ENCODE data around the gene CDK12.
"Not testable (repeated sequence)": the region's sequence is repeated elsewhere in the genome, so short reads cannot be mapped to it uniquely, and the experiment has no call there.

Gene CDK12

DNA sequence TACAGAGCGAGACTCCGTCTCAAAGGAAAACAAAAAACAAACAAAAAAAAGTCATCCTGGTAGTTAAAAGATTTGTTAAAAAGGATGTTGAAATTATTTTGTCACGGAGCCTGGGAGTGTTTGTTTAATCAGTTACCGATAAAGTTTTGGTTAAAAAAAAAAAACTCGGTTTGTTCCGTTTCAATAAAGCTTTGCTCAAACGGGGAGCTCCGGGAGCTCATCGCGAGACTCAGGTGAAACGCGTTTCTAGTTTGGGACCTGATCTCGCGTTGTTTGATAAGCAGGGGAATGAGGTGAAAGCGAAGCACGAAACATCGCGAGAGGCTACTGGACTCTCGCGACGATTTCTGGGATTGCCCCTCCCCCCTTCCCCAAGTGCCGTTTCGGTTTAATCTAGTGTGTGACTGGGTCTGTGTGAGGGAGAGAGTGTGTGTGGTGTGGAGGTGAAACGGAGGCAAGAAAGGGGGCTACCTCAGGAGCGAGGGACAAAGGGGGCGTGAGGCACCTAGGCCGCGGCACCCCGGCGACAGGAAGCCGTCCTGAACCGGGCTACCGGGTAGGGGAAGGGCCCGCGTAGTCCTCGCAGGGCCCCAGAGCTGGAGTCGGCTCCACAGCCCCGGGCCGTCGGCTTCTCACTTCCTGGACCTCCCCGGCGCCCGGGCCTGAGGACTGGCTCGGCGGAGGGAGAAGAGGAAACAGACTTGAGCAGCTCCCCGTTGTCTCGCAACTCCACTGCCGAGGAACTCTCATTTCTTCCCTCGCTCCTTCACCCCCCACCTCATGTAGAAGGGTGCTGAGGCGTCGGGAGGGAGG lies at the start of gene CDK12:
Gene CDK12, plus strand, starts transcription at position 374 of the 813 bp plus-strand sequence. CDS start 586 bp downstream, outside the sequence.
- peak; percentile 82 for DNase-seq (ENCODE audit: low spot score)

DNA sequence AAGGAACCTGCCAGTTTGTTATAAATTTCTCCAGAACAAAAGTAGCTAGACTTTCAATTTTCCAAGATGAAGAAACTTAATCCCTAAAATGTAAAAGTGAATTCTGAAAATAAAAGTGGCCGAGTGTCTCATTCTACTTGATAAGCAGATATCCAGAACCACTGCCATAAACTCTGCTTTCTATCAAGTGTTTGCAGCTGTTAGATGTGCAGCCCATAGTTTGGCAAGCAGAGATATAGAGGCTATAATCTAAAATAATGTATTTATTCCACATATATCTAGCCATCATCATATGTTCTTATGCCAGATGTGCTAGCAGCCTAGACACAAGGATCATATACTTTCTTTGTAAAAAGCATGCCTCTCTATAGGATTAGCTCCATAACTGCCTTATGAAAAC lies 45.1 kb upstream of the CDK12 start:
- no peak for DNase-seq (ENCODE audit: low spot score)

DNA sequence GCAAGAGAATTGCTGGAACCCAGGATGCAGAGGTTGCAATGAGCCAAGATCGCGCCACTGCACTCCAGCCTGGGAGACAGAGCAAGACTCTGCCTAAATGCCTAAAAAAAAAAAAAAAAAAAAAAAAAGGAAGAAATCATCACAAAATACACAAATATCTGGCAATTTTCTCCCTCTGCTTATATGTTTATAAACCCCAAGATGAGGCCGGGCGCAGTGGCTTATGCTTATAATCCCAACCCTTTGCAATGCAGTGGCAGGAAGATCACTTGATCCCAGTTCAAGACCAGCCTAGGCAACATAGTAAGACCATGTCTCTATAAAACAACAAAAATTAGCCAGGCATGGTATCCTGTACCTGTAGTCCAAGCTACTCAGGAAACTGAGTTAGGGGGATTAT lies 31.7 kb upstream of the CDK12 start:
- no peak for DNase-seq (ENCODE audit: low spot score)

DNA sequence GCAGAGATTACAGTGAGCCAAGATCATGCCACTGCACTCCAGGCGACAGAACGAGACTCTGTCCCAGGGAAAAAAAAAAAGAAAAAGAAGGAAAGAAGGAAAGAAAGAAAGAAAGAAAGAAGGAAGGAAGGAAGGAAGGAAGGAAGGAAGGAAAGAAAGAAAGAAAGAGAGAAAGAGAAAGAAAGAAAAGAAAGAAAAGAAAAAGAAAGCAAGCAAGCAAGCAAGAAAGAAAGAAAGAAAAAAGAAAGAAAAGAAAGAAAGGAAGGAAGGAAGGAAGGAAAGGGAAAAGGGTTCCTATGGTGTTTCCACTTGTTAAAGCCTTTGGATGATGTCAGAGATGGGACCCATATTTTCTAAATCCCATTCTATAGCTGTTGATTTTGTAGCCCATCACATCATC lies 21.4 kb upstream of the CDK12 start:
- DNase-seq (ENCODE audit: low spot score) = not testable (repeated sequence)

DNA sequence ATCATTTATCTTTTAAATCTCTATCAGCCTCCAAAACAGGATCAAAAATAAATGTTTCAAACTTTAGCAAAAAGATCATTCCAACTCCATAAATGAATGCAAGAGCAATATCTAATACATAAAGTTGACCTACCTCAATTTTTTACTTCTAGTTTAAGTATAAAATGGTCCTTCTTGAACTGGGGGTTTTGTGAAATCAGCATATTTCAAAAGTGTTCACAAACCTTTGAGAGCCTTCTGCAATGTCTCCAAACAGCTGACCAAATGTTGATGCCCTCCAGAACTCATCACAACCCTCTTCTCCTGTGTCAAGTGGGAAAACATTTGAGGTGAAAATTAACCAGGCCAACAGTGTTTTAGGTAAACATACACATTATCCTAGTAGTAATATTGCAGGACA lies 18.0 kb upstream of the CDK12 start:
- DNase-seq (ENCODE audit: low spot score) = no peak

DNA sequence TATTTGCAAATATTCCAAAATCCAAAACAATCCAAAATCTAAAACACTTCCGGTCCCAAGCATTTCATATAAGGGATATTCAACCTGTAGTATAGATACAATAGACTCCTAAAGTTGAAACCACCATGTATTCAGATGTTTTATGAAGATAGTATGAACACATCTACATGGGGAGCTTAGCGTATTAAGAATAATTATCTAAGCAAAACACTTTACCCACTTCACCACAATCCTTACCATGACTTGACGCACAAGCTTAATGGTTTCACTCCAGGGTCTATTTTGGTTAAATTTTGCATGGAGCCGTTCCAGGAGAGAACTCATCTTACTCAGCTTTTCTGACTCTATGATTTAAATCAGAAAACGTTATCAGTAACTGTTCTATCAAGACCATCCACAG lies 13.7 kb upstream of the CDK12 start:
- no peak for DNase-seq (ENCODE audit: low spot score)

DNA sequence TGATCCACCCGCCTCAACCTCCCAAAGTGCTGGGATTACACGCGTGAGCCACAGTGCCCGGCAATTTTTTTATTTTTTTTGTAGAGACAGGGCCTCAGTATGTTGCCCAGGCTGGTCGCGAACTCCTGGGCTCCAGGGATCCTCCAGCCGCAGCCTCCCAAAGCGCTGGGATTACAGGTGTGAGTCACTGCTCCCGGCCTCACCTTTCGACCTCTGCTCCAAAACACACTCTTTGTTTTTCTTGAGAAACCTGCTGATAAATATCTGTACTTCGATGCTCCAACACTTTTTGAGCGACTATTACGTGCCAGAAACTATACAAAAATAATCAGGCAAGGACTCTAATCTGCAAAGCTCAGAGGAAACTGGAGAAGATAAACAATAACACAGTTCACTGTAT lies 11.2 kb upstream of the CDK12 start:
- DNase-seq (ENCODE audit: low spot score) = no peak

DNA sequence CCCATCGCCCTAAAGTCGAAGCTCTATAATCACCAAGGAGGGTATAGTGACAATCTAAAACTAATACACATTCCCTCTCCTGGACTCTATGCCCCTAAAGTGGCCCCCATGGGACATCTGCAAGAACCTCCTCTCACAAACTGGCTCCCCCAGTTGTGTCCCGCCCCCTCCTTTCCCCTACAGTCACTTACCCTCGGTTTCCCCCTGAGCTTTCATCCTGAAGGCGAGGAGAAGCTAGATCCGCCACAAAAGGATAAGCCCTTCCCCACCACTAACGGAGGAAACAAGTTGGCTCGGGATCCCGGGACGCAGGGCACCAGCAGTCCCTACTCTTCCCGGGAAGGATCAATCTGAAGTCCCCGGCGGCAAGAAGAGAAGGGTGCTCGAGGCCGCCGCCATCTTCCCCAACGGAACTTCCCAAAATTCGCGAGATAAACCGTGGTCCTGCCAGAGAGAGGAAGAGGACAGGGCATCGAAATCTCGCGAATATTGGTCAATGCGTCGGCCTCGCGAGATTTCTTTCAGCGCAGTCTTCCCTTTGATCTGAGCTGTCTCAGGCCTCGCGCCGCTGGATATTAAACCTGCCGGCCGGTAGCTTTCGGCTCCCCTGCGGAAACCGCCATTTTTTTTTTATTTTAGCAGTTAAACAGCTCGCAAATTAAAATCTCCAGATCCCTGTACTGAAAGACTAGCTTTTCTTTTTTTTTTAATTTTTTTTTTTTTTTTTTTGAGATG lies 10.3 kb upstream of the CDK12 start, which contains the start of gene MED1:
Gene MED1, minus strand, starts transcription at position 417 of the 735 bp plus-strand sequence. Its CDS starts 201 bp downstream, at position 216.
- DNase-seq (ENCODE audit: low spot score) = peak; percentile 74

DNA sequence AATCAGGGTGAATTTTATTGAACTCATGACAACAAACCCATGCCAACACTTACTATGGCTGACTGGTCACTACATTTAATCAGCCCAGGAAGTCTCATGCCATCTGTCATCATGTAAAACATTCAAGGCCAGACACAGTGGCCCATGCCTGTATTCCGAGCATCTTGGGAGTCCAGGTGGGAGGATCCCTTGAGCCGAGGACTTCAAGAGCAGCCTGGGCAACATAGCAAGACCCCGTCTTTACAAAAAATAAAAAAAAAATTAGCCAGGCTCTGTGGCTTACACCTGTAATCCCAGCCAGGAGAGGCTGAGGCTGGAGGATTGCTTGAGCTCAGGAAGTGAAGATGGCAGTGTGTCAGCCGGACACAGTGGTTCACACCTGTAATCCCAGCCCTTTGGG lies 5.4 kb upstream of the CDK12 start:
- no peak for DNase-seq (ENCODE audit: low spot score)

DNA sequence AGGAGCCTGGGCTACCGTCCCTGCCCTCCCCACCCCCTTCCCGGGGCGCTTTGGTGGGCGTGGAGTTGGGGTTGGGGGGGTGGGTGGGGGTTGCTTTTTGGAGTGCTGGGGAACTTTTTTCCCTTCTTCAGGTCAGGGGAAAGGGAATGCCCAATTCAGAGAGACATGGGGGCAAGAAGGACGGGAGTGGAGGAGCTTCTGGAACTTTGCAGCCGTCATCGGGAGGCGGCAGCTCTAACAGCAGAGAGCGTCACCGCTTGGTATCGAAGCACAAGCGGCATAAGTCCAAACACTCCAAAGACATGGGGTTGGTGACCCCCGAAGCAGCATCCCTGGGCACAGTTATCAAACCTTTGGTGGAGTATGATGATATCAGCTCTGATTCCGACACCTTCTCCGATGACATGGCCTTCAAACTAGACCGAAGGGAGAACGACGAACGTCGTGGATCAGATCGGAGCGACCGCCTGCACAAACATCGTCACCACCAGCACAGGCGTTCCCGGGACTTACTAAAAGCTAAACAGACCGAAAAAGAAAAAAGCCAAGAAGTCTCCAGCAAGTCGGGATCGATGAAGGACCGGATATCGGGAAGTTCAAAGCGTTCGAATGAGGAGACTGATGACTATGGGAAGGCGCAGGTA lies 762 bp downstream of the CDK12 start:
- DNase-seq (ENCODE audit: low spot score) = no peak

DNA sequence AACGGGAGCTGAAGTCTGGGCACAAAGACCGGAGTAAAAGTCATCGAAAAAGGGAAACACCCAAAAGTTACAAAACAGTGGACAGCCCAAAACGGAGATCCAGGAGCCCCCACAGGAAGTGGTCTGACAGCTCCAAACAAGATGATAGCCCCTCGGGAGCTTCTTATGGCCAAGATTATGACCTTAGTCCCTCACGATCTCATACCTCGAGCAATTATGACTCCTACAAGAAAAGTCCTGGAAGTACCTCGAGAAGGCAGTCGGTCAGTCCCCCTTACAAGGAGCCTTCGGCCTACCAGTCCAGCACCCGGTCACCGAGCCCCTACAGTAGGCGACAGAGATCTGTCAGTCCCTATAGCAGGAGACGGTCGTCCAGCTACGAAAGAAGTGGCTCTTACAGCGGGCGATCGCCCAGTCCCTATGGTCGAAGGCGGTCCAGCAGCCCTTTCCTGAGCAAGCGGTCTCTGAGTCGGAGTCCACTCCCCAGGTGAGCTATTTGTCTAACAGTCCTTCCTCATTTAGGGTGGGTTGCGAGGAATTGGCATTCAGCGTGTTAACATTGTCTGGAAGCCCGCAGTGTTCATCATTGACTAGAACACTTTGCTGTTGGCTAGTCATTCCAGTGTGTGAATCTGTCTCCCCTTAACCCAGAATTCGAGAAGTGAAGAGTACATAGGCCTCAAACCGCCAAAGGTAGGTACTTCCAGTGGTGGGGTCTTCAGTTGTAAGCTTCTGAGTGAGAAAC lies 1.5 kb downstream of the CDK12 start:
- DNase-seq (ENCODE audit: low spot score) = no peak

DNA sequence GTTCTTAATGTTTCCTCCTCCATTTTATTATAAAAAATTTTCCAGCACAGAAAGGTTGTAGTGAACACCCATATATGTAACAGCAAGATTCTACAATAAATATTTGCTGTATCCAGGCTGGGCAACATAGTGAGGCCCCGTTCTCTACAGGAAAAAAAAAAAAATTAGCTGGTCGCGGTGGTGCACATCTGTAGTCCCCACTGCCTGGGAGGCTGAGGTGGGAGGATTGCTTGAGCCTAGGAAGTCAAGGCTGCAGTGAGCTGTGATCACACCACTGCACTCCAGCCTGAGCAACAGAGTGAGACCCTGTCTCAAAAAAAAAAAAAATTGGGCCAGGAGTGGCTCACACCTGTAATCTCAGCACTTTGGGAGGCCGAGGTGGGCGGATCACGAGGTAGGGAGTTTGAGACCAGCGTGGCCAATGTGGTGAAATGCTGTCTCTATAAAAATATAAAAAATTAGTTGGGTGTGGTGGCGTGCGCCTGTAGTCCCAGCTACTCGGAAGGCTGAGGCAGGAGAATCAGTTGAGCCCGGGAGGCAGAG lies 3.4 kb downstream of the CDK12 start:
- not testable (repeated sequence) for DNase-seq (ENCODE audit: low spot score)

DNA sequence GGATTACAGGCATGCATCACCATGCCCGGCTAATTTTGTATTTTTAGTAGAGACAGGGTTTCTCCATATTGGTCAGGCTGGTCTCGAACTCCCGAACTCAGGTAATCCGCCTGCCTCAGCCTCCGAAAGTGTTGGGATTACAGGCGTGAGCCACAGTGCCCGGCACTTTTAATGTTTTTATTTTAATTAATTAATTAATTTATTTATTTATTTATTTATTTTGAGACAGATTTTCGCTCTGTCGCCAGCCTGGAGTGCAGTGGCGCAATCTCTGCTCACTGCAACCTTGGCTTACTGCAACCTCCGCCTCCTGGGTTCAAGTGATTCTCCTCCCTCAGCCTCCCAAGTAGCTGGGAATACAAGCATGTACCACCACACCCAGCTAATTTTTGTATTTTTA lies 7.3 kb downstream of the CDK12 start:
- not testable (repeated sequence) for DNase-seq (ENCODE audit: low spot score)

DNA sequence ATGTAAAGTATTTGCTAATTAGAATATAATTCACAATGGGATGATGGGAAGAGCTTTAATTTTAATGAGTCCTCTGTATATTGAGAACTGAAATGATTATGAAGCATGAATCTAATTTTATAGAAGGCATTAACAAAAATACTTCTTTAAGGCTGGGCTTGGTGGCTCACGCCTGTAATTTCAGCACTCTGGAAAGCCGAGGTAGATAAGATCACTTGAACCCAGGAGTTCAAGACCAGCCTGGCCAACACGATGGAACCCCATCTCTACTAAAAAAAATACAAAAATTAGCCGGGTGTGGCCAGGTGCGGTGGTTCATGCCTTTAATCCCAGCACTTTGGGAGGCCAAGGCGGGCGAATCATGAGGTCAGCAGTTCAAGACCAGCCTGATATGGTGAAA lies 12.0 kb downstream of the CDK12 start:
- no peak for DNase-seq (ENCODE audit: low spot score)

DNA sequence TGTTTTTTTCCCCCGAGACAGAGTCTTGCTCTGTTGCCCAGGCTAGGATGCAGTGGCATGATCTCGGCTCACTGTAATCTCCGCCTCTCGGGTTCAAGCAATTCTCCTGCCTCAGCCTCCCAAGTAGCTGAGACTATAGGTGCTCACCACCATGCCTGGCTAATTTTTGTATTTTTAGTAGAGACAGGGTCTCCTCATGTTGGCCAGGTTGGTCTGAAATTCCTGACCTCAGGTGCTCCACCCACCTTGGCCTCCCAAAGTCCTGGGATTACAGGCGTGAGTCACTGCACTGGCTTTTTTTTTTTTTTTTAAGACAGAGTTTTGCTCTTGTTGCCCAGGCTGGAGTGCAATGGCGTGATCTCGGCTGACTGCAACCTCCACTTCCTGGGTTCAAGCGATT lies 18.3 kb downstream of the CDK12 start:
- DNase-seq (ENCODE audit: low spot score) = not testable (repeated sequence)

DNA sequence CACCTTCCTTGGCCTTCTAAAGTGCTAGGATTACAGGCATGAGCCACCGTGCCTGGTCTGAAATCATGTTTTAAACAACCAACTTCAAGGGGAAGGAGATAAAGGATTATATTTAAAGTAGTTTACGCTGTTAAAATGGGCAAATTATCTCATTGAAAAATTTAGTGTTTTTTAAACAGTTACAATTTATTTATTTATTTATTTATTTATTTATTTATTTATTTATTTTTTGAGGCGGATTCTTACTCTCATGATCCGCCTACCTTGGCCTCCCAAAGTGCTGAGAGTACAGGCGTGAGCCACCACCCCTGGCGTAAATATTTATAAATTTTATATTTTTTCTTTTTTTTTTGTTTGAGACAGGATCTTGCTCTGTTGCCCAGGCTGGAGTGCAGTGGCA lies 22.2 kb downstream of the CDK12 start:
- no peak for DNase-seq (ENCODE audit: low spot score)

DNA sequence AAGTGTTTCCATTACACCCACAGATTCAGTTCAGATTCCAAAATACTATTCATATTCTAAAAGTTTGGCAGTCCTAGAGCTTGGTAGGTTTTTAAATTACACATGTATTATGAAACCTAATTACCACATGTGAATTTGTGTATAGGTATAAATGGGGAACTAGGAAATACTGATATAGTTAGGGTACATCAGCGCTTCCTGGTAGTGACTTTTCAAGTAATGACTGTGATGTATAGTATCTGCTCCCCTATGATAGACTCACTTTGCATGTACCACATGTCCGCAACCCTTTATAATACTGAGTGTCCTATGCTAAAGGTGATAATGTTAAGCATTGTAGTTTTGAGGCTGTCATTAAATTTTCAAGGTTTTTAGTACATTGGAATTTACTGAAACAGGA lies 22.9 kb downstream of the CDK12 start:
- no peak for DNase-seq (ENCODE audit: low spot score)

DNA sequence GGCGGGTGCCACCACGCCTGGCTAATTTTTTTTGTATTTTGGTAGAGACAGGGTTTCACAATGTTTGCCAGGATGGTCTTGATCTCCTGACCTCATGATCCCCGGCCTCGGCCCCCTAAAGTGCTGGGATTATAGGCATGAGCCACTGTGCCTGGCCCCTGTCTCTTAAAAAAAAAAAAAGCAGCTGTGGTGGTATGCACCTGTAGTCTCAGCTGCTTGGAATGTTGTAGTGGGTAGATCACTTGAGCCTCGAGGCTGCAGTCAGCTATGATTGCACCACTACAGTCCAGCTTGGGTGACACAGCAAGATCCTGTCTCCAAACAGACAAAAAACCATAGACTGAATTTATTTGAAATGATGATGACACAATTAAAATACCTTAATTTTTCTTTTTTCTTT lies 24.3 kb downstream of the CDK12 start:
- DNase-seq (ENCODE audit: low spot score) = no peak

DNA sequence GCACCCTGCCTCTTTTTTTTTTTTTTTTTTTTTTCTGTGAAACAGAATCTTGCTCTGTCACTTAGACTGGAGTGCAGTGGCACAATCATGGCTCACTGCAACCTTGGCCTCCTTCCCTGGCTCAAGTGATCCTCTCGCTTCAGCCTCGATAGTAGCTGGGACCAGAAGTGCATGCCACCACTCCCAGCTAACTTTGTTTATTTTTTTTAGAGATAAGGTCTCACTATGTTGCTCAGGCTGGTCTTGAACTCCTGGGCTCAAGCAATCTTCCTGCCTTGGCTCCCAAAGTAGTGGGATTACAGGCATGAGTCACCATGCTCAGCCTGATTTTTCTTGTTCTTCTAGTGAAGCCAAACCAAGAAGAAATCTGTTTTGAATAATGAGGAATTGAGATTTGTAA lies 25.0 kb downstream of the CDK12 start:
- DNase-seq (ENCODE audit: low spot score) = no peak

DNA sequence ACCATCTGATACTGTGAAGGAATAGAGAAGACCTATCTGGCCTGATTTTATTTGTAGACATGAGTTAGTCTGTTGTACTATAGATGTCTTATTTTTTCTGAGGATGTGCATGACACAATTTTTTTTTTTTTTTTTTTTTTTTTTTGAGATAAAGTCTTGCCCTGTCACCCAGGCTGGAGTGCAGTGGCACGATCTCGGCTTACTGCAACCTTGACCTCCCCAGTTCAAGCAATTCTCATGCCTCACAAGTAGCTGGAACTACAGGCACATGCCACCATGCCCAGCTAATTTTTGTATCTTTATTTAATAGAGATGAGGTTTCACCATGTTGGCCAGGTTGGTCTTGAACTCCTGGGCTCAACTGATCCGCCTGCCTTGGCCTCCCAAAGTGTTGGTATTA lies 26.2 kb downstream of the CDK12 start:
- not testable (repeated sequence) for DNase-seq (ENCODE audit: low spot score)

DNA sequence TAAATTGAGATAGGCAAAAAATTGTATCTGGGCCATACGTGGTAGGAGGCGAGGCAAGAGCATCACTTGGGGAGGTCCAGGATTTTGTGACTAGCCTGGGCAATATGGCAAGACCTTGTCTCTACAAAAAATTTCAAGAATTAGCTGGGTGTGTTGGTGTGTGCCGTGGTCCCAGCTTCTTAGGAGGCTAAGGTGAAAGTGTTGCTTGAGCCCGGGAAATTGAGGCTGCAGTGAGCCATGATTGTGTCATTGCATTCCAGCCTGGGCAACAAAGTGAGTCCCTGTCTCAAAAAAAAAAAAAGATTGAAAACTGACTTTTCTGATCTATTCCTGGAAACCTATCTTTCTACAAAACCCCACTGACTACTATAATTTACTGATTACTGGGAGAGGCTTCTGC lies 26.7 kb downstream of the CDK12 start:
- DNase-seq (ENCODE audit: low spot score) = no peak

DNA sequence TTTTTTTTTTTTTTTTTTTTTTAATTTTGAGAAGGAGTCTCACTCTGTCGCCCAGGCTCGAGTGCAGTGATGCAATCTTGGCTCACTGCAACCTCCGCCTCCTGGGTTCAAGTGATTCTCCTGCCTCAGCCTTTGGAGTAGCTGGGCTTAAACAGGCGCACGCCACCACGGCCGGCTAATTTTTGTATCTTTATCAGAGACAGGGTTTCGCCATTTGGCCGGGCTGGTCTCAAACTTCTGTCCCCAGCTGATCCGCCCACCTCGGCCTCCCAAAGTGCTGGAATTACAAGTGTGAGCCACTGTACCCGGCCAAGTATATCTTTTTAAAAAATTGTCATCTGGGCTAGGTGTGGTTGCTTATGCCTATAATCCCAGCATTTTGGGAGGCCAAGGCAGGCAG lies 35.6 kb downstream of the CDK12 start:
- not testable (repeated sequence) for DNase-seq (ENCODE audit: low spot score)

Data from HuH-7 (cell line).